Lung (tissue), 12 donors: ENCODE data around the gene KCTD11. TPM values are rescaled to one million over a fixed set of nuclear protein-coding genes. Genes with fewer than 3 reads are reported as not detected.

Experiments
- ATAC-seq: fragments of 200-7000 bp; cut with Tn5 transposase; one replicate; pipeline ENCODE4 v1.9.1; 2020; ENCODE audit warnings: moderate number of reproducible peaks; ENCODE audit not compliant: insufficient read depth, low FRiP score
- DNase-seq, 3 donors: peaks; one replicate each; pipeline ENCODE4 v3.0.0-alpha.2; 2013 to 2017
- H3K27ac ChIP-seq, 2 donors: one replicate each; pipeline ENCODE4 v1.5.1; 2013; ENCODE audit warnings: mild to moderate bottlenecking in 2 of 2, moderate library complexity in 2 of 2, control low read depth in 1 of 2, inconsistent platforms in 1 of 2, low read depth in 1 of 2, low read length in 1 of 2
- H3K27me3 ChIP-seq, 3 donors: one replicate each; pipeline ENCODE4 v1.5.1; 2013; ENCODE audit warnings: low read length in 2 of 3; ENCODE audit not compliant: control insufficient read depth in 3 of 3, insufficient read depth in 3 of 3
- H3K36me3 ChIP-seq, 4 donors: one replicate each; pipeline ENCODE4 v1.5.1; 2013; ENCODE audit warnings: low read length in 4 of 4, mild to moderate bottlenecking in 1 of 4, moderate library complexity in 1 of 4; ENCODE audit not compliant: control insufficient read depth in 4 of 4, insufficient read depth in 4 of 4
- H3K4me1 ChIP-seq, 5 donors: one replicate each; pipeline ENCODE4 v1.5.1; 2013; ENCODE audit warnings: low read length in 5 of 5, mild to moderate bottlenecking in 2 of 5, moderate library complexity in 1 of 5; ENCODE audit not compliant: control insufficient read depth in 5 of 5, insufficient read depth in 5 of 5
- H3K4me3 ChIP-seq: one replicate; pipeline ENCODE4 v1.5.1; 2013; ENCODE audit warnings: mild to moderate bottlenecking, control low read depth, moderate library complexity
- H3K9ac ChIP-seq, 2 donors: one replicate each; pipeline ENCODE4 v1.5.1; 2013; ENCODE audit warnings: low read length in 2 of 2, control low read depth in 1 of 2; ENCODE audit not compliant: insufficient read depth in 1 of 2
- H3K9me3 ChIP-seq, 4 donors: one replicate each; pipeline ENCODE4 v1.5.1; 2013; ENCODE audit warnings: low read length in 3 of 4, mild to moderate bottlenecking in 1 of 4, moderate library complexity in 1 of 4; ENCODE audit not compliant: control insufficient read depth in 4 of 4, insufficient read depth in 3 of 4
- CTCF ChIP-seq: IDR thresholded peaks from 2 replicates; pipeline ENCODE4 v1.5.1; 2012; ENCODE audit warnings: mild to moderate bottlenecking; ENCODE audit errors: control extremely low read depth, extremely low read depth
- WGBS, 2 donors: extraction: QIAGEN DNeasy Blood & Tissue Kit; methylation state at CpG; one replicate each; pipeline ENCODE4 v1.1.7; 2013; 5-methylcytosine and 5-hydroxymethylcytosine counted together
- polyA plus RNA-seq, 2 donors: library from polyadenylated mRNA; stranded (reverse); fragments of 200-250 nt; gene quantifications; one replicate each; pipeline ENCODE4 v1.2.1, GENCODE V29; 2013
- total RNA-seq, 2 donors: library from RNA; depleted of rRNA in 1 of 2; stranded (reverse); fragments of >200 nt in 1 of 2; gene quantifications; one replicate each; pipeline ENCODE4 v1.2.1, GENCODE V29; 2014 to 2021
- donor health status: control.
- donor health status: control.
- donor health status: Bipolar disorder and iron deficiency.
- donor health status: healthy.
- donor health status: DM: yes; HTN: yes; CAD: no.

Gene KCTD11
- total and polyA plus RNA-seq, 4 donors: 5.9 to 14.9 (median 12.6) TPM

GRCh38 chr17:7388856-7389255 lies 36.9 kb downstream of the KCTD11 start:
- H3K36me3 ChIP-seq: peaks cover 0 to 37% (median 19%) of the 10 kb centered on the region in 4 donors
- H3K4me1 ChIP-seq: peaks cover 0 to 16% (median 4%) of the 10 kb centered on the region in 5 donors
- H3K9me3 ChIP-seq: peaks cover 0 to 4% (median 0%) of the 10 kb centered on the region in 4 donors
- ATAC-seq: no peak
- 96% methylated on average over 9 to 10 of the region's 10 CpGs for WGBS, 2 donors
- H3K27me3 ChIP-seq: no peaks in the 10 kb centered on the region
- no peak overlapping the region for H3K27ac ChIP-seq
- H3K9ac ChIP-seq: no peak overlapping the region
- no peak for TF ChIP-seq CTCF
- DNase-seq: no peak
- H3K4me3 ChIP-seq: no peak overlapping the region

- ATAC-seq (no peak), DNase-seq (no peak)
- Histone ChIP-seq H3K27me3 (no peaks in the 10 kb centered on the region), H3K9me3 (peaks cover 0 to 4% (median 0%) of the 10 kb centered on the region in 4 donors), H3K36me3 (peaks cover 0 to 34% (median 19%) of the 10 kb centered on the region in 4 donors), H3K27ac (no peak overlapping the region), H3K4me1 (peaks cover 0 to 13% (median 3%) of the 10 kb centered on the region in 5 donors), H3K4me3 (no peak overlapping the region), H3K9ac (no peak overlapping the region)
- TF ChIP-seq CTCF: no peak
- WGBS, 2 donors: 91% methylated on average over 19 of the region's 19 CpGs
Observed at GRCh38 chr17:7389924-7390910, 38.3 kb downstream of the KCTD11 start.

DNA sequence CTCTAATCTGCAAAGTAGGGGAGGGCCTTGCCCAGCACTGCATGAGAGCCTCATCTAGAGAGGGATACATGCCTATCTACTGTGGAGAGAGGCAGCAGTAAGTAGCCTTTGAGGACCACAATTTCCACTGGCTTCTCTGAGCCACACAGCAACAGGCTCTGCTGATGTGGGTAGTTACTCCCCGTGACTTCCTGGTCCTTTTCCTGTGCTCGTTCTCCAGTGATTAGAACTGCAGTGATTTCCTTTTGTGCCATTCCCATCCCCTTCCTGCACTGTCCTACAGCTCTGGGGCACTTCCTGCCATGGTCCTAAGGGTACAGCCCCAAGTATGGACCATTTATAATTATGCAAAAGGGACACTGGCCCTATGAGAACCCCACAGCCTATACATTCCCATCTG lies 39.3 kb downstream of the KCTD11 start:
- no peak for DNase-seq
- Histone ChIP-seq H3K9me3 (peaks cover 0 to 4% (median 0%) of the 10 kb centered on the region in 4 donors), H3K27me3 (no peaks in the 10 kb centered on the region), H3K4me3 (no peak overlapping the region), H3K4me1 (peaks cover 0 to 13% (median 3%) of the 10 kb centered on the region in 5 donors), H3K27ac (peak overlapping the region in 1 of 2 donors; percentile 66), H3K36me3 (peaks cover 0 to 34% (median 19%) of the 10 kb centered on the region in 4 donors), H3K9ac (no peak overlapping the region)
- ATAC-seq: no peak
- no peak for TF ChIP-seq CTCF
- WGBS, 2 donors: 24 to 36% methylated on average over 2 of the region's 2 CpGs
